ENCODE results near the gene EPS8L1. TPM values are rescaled to one million over a fixed set of nuclear protein-coding genes. Genes with fewer than 3 reads are reported as not detected.

EPS8L1 gene
- total RNA-seq, 4 donors from 2014 or later = 60.6 to 84.8 (median 73.3) TPM

- H3K9me3 ChIP-seq = no peaks in the 10 kb centered on the region
- TF ChIP-seq CTCF (IDR thresholded peaks at IDR 0.05) = no peak
- TF ChIP-seq POLR2A (IDR thresholded peaks at IDR 0.05) = no peak
- no peak for DNase-seq
- 83 to 89% methylated on average over 16 of the region's 16 CpGs for WGBS, 2 donors
- no peak overlapping the region for H3K4me3 ChIP-seq (replicated peaks in 1 of 3)
- intact Hi-C loops (cut with DNase I) = no loop called here
- no peaks in the 10 kb centered on the region for H3K27me3 ChIP-seq
- no peaks in the 10 kb centered on the region for H3K36me3 ChIP-seq
- no peaks in the 10 kb centered on the region for H3K4me1 ChIP-seq
- no peak overlapping the region for H3K27ac ChIP-seq
These were observed 55.8 kb downstream of the EPS8L1 start for GRCh38 chr19:55131421-55131820.

- no peaks in the 10 kb centered on the region for H3K27me3 ChIP-seq
- DNase-seq = no peak
These were observed 56.9 kb downstream of the EPS8L1 start for GRCh38 chr19:55132453-55133129.

GRCh38 chr19:55133639-55134444 lies 58.2 kb downstream of the EPS8L1 start:
- 54 to 57% methylated on average over 22 to 25 of the region's 25 CpGs for WGBS, 2 donors
- H3K4me3 ChIP-seq (replicated peaks in 1 of 3) = no peak overlapping the region
- intact Hi-C loops (cut with DNase I) = no loop called here
- no peaks in the 10 kb centered on the region for H3K36me3 ChIP-seq
- no peaks in the 10 kb centered on the region for H3K27me3 ChIP-seq
- H3K27ac ChIP-seq = no peak overlapping the region
- no peaks in the 10 kb centered on the region for H3K4me1 ChIP-seq
- no peak for DNase-seq
- no peaks in the 10 kb centered on the region for H3K9me3 ChIP-seq
- TF ChIP-seq CTCF (IDR thresholded peaks at IDR 0.05) (no peak), POLR2A (IDR thresholded peaks at IDR 0.05) (no peak)

More at GRCh38 chr19:55132453-55133129, 56.9 kb downstream of the EPS8L1 start:
- TF ChIP-seq POLR2A (IDR thresholded peaks at IDR 0.05) (no peak), CTCF (IDR thresholded peaks at IDR 0.05) (no peak)
- H3K4me1 ChIP-seq = no peaks in the 10 kb centered on the region
- WGBS, 2 donors = 63 to 66% methylated on average over 5 to 14 of the region's 14 CpGs
- H3K27ac ChIP-seq = no peak overlapping the region
- intact Hi-C loops (cut with DNase I) = no loop called here
- H3K9me3 ChIP-seq = no peaks in the 10 kb centered on the region
- no peak overlapping the region for H3K4me3 ChIP-seq (replicated peaks in 1 of 3)
- H3K36me3 ChIP-seq = no peaks in the 10 kb centered on the region

GRCh38 chr19:55134736-55135135 lies 59.1 kb downstream of the EPS8L1 start:
- intact Hi-C loops (cut with DNase I) = no loop called here
- H3K4me1 ChIP-seq = no peaks in the 10 kb centered on the region
- TF ChIP-seq POLR2A (IDR thresholded peaks at IDR 0.05) (no peak), CTCF (IDR thresholded peaks at IDR 0.05) (no peak)
- 34 to 44% methylated on average over 3 of the region's 3 CpGs for WGBS, 2 donors
- H3K27ac ChIP-seq = no peak overlapping the region
- no peak for DNase-seq
- no peaks in the 10 kb centered on the region for H3K27me3 ChIP-seq
- H3K9me3 ChIP-seq = no peaks in the 10 kb centered on the region
- no peaks in the 10 kb centered on the region for H3K36me3 ChIP-seq
- H3K4me3 ChIP-seq (replicated peaks in 1 of 3) = no peak overlapping the region

Measured in thyroid gland (tissue), 4 donors.